GM19468 (cell line): ENCODE data around the gene CDC14A.

Experiments
- ATAC-seq: cut with Tn5 transposase; IDR thresholded peaks from one replicate; pipeline ENCODE4 v1.9.1; 2021; ENCODE audit warnings: mild to moderate bottlenecking, moderate library complexity, moderate number of reproducible peaks; ENCODE audit not compliant: unreplicated experiment; ENCODE audit errors: extremely low read depth

The CDC14A gene

DNA sequence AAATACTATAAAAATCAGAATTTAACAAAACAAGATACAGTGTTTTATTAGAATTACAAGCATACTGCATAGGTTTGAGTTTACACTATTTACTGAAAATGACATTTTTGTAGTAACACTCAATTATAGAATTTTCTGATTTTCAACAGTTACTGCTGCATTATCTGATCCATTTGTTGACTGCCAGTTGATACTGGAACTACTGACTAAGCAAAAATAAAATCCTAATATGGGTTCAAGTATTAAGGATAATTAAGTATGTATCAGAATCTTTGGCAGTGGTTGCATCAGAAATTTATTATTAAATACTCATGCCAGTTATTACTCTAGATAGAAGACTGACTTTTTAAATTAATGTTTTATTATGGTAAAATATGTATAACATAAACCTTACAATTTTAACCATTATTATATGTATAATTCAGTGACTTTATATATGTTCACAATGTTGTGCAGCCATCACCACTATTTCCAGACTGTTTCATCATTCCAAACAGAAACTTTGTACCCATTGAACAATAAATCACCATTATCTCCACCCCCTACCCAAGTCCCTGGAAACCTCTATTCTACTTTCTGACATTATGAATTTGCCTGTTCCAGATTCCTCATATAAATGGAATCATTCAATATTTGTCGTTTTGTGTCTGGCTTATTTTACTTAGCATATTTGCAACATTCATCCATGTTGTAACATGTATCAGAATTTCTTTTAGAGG is 127.5 kb downstream of the CDC14A start:
- no peak for ATAC-seq

DNA sequence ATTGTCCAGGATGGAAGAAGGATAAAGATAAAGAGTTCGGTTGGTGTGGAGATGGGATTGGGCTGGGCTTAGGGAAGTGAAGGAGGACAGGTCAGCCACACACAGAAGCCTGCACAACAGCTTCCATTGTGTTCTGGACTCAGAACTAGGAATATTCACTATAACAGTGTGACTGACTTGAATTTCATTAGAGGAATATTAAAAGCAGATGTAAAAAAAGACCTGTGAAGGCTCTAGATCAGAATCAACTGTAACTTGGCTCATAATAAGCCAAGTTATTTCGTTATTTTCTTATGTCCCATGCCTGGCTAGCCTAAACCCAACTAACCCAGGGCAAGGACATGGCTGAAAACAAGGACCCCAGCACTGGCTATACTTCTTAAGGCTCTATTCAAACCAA is 129.0 kb downstream of the CDC14A start:
- no peak for ATAC-seq

DNA sequence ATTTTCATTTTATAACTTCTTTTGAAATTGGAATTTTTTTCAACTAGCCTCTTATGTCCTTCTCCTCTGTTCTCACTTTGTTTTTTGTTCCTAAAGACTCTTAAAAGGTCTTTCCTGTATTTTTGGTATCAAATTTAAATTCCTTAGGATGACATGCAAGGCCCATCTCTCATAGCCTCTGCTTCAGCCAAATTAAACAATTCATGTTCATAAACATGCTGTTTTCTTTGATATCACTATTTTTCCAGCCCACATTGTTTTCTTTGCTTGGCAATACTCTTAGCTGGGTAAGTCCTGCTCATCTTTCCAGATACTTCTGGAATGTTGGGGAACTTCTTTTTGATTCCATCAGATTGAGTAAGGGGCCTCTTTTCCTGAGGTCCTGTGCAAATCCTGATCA is 129.9 kb downstream of the CDC14A start:
- ATAC-seq, result no peak

DNA sequence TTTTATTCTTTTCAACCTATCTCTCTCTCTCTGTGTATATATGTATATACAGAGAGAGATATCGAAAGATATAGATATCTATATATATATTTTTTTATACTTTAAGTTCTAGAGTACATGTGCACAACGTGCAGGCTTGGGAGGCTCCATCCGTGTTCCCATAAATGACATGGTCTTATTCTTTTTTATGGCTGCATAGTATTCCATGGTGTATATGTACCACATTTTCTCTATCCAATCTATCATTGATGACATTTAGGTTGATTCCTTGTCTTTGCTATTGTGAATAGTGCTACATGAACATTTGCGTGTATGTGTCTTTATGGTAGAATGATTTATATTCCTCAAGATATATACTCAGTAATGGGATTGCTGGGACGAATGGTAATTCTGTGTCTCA is 130.4 kb downstream of the CDC14A start:
- ATAC-seq, result no peak

DNA sequence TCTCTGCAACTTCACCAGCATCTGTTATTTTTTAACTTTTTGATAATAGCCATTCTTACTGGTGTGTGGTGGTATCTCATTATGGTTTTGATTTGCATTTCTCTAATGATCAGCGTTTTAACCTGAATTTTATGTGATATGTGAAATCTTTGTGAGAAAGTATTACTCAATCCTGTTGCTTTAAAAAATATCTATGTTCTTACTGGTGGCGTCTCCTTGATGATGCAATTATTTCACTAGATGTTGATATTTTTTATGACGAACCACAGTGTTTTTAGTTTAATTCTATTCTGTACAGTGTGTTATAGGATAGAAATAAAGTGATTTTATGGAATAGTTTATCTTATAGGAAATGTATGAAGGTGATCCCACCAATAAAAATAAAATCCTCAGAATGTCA is 130.9 kb downstream of the CDC14A start:
- no peak for ATAC-seq

DNA sequence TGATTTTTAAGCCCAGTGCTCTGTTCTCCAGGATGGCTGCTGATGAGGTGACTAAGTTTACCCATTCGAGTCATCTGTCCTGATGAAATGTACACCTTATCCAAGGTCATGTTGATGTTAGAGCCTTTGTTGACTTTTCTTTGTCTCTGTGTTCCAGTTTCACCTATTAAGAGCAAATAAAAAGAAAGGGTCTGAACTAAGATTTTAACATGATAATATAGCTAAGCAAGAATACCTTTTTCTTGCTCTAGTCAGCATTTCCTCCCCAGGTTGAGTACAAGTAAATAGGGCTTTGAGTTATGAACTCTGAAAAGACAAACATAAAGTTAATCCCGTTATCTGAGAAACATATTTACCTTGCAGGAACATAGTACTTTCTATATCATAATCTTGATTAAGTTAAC is 133.6 kb downstream of the CDC14A start:
- ATAC-seq, result no peak

DNA sequence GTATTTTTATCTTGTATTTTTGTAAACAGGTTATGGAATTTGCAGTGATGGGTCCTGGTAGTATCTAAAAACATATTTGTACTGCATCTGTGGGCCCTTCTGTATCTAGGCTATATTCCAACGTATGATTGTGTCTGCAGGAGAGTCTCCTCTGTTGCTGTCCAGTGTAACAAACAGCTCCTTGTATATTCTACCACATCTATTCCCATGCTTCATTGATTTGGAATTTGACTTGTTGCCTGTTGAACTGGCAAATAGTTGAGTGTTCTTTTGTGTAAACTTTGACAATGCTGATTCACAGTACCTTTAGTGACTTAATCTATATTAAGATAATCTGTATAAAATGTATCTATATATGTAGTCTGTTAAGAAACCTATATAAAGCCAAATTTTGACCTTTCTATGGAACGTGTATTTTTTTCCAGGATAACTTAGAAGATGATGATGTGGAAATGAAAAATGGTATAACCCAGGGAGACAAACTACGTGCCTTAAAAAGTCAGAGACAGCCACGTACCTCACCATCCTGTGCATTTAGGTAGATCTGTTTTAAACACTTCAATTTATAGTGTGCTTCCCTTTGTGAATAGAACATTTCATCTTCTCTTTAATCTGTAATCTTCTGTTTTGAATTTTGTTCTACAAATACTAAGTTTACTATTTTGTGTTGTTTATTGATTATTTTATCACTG is 142.2 kb downstream of the CDC14A start:
- ATAC-seq, result no peak

DNA sequence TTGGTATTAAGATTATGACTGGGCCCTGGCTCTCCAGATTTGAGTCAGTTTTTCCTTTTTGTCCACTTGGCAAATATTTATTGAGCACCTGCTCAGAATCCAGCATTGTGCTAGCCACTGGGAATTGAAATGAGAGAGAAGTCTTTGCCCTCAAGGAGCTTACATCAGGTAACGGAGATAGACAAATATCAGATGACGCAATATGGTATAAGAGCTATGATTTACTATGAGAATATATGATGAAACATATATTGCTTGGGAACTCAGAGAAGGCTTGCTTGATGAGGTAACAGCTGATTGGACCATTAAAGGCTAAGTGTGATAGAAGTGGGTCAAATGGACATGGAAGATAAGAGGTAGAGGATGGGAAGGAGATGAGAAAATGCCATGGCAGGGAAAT is 144.6 kb downstream of the CDC14A start:
- no peak for ATAC-seq

DNA sequence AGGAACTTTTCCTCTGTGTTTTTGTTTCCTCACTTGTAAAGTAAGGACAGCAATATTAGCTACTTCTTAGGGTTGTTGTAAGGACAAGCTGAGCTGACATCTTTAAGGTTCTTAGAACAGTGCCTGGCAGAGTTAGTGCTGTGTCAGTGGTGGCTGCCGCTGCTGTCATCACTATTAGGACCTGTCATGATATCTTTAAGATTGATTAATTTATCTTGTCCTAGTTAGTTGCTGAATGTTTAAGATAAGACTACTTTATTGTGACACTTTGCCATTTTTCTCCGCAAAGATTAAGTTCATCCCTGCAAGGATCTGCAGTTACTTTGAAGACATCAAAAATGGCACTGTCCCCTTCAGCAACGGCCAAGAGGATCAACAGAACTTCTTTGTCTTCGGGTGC is 145.5 kb downstream of the CDC14A start:
- ATAC-seq, result no peak

DNA sequence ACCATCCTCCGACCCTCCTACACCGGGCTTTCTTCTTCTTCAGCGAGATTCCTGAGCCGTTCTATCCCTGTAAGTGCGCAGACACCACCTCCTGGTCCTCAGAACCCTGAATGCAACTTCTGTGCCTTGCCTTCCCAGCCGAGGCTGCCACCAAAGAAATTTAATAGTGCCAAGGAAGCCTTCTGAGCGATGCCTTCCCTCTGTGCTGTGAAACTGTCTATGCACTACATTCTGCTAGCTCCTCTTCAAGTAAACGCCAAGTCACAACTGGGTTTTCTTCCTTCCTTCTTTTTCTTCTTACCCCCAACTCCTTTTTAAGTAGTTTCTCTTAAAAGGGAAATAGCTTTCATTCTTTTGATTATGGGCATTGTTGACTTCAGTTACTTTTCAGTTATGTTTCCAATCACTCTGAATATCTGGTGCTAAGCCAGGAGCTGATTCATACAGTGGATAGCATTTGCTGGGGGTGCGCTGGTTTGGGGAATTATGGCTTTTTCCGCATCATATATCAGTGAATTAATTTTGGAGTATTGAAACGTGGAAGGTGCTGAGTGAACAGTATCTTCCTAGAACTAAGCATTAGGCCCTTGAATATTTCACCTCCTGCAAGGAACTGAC is 147.0 kb downstream of the CDC14A start:
- no peak for ATAC-seq

DNA sequence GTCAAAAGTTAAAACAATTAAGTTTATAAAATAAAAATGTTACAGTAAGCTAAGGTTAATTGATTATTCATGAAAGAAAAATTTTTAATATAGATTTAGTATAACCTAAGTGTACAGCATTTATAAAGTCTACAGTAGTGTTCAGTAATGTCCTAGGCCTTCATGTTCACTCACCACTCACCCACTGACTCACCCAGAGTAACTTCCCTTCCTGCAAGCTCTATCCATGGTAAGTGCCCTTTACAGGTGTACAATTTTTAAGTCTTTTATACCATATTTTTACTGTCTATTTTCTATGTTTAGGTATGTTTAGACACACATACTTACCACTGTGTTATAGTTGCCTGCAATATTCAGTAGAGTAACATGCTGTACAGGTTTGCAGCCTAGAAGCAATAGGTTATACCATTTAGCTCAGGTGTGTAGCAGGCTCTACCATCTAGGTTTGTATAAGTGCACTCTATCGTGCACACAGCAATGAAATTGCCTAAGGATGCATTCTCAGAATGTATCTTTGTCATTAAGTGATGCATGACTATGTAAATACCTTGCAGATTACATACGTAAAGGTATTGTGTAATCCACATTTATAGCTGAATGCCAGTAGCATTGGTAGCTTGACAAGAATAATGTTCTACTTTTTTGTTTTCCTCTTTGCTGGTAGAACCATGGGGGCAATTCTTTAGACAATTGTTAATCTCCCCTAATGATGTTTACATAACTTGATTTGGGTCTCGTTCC is 149.9 kb downstream of the CDC14A start:
- no peak for ATAC-seq

DNA sequence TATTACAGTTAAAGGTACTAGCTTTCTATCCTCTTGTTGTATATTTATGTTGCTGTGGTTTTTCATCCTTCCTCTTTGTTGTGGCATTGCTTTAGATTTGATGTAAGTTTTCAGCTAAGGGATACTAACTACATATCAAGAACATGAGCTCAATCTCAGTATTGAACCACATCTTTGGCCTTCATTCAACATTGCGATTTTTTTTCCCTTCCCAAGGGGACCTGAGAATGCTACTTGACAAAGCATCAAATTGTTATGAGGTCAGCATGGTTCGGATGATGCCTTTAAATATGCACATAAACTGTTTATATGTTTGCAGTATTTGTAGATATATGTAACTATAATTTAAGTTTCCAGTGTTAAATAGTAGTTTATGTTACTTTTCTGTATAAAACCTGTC is 153.9 kb downstream of the CDC14A start:
- ATAC-seq, result no peak

DNA sequence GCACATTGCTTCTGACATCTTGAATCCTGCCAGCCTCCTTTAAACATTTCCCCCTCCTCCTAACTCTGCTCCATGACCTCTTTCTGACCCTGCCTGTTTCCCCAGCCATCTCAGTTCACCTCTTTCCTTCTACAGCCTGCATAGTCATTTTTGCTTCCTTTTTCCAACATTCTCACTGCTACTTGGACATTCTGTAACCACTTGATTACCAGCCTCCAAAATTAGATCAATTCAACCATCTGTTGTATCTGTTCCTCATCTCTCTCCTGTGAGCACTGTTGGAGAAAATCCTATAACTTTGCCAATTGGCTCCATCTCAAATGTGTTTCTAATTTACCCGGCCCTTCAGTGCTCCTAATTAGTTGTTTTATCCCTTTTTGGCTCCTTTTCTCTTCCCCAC is 158.1 kb downstream of the CDC14A start:
- ATAC-seq, result no peak

DNA sequence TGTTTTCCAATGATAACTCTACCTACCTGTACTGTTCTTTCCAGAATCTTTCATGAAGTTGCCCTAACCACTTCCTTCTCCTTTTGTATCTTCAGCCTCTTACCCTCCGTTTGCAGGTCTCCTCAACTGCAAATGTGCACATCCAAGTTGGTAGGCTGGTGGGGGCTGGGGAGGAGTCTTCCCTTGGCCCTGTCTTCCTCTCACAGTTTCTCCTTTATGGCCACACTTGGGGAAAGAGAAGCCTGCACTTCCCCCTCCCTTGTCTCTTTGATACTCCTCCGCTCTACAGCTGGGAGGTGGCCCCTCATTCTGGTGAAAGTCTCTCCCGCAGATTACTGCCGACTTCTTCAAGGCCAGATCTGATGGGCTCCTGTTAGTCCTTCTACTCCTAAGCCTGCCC is 158.8 kb downstream of the CDC14A start:
- ATAC-seq, result no peak

DNA sequence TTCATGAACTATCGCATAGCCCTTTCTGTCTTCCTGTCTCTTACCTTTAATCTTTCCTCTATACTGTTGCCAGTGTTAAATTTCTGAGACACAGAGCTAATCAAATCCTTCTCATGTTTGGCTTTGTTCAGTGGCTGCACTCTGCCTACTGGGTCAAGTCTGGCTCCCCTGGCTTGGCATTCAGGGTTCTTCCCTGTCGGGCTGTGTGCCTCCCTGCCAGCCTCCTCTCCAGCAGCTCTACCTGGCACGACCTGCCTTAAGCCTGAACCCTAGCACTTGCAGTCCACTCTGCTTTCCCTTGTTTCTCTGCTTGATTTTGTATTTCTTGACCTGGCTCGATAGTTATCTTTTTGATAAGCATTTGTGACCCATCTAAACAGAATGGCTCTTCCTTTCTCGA is 159.5 kb downstream of the CDC14A start:
- no peak for ATAC-seq

DNA sequence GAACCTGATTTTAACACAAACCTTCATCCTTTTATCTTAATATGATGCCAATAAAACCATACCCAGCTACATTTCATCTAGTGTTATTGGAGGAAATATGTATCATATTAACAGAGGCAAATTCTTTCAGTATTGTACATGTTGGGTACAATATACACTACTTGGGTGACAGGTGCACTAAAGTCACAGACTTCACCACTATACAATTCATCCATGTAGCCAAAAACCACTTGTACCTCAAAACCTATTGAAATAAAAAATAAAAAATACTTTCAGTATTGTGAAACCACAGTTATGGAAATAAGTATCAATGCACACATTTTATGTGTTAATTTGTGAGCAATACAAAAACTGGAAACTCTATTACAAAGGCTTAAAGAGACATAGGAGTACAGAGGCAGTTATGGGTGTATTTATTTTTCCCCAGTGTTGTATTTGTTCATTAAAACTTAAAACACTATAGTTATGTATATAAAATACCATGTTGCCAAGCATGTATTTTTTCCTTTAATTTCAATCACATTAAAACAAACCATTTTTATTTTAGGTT is 160.6 kb downstream of the CDC14A start:
- ATAC-seq, result no peak

DNA sequence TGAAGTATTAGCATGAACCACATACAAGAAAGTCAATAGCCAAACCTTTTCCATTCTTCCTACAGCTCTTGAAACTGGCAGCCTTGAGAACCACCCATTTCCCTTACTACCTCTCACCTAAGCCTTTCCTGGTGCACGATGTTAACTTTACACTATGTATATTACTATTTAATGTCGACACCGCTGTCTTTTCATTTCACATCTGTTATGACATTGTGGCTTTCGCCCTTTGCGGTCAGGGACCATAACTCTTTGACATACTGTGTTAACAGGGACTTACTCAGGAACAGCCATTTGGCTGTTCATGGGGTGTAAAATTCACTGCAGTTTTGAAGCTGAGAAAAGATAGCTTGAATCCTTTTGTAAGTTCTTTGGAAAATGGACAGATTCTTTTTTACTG is 164.6 kb downstream of the CDC14A start:
- no peak for ATAC-seq

DNA sequence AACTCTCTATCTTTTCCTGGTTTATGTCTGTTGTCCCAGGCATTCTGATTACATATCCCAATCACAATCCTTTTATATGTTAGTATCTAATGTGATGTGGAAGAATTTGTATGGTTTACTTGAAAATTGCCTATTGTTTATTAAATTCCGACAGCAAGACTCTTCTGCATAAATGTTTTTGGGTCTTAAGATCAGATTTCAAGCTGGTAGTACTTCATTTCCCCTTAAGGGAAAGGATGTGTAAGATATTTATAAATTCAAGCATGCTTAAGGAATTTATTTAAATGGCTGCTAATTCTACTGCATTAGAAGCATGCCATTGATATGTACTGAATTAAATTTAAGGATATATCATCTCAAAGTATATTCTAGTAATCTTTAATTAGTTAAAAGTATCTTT is 165.2 kb downstream of the CDC14A start:
- no peak for ATAC-seq

DNA sequence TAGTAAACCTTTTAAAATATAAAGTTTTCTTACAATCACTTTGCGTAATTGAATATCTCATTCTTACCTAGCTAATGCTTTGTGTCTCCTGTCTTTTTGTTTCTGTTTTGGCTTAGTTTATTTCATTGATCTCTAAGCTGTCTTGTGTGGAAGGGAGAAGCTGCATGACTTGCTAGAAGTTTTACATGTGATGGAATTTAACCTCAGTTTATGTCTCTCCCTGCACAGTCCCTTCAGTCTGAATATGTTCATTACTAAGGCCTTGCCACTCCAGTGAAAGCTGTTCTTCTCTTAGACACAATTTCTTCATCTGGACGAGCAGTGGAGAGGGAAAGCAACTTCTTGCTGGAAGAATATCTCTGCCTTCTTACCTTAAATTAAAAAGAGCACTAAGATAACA is 165.7 kb downstream of the CDC14A start:
- no peak for ATAC-seq

DNA sequence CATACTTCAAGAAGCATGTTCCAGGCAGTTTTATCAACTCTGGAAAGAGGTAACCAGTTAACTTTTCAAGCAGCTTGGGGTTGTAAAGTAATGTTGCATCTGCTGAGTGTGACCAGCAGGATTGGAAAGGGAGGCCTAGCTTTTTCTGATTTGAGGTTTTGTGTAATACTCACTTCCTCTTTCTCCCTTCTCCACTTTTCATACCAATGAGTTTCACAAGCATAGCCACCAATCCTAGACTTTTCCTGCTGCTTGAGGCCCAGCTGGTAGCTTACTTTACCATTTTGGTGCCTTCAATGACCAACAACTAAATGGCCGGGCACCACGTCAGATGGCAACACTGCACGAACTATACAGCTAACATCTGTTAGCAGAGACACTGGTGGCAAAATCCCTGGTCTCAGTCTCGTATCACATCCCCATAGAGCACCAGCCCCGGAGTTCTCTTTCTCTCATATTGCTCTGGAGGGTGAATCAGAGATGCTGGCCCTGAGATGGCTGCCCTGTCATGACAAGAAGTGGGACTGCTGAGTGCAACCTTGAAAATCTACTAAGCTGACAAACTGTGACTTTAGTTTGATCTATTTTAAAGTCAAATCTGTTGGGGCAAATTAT is 170.8 kb downstream of the CDC14A start:
- peak; percentile 66 for ATAC-seq
